PC-3 (cell line): Measurements from ENCODE around the gene MS4A4A. TPM values are rescaled to one million over a fixed set of nuclear protein-coding genes. Genes with fewer than 3 reads are reported as not detected.

Experiments used
- ATAC-seq: fragments of 200-7000 bp; cut with Tn5 transposase; 2 replicates; pipeline ENCODE4 v1.9.1; 2020; ENCODE audit warnings: mild to moderate bottlenecking, moderate library complexity
- BruUV-seq: library from RNA; stranded (reverse); fragments of 400-500 nt; replicated peaks from 2 replicates; lab custom pipeline; 2021; lab: Mats Ljungman, UMichigan
- CTCF ChIA-PET: fragments of 300-600 bp; sonication (Branson Sonifier 250); formaldehyde crosslinking; loops from one replicate; lab custom pipeline; 2022; ENCODE audit warnings: antibody characterized with exemption; lab: Charles Lee
- POLR2A ChIA-PET: fragments of 300-600 bp; sonication (Branson Sonifier 250); formaldehyde crosslinking; loops from one replicate; lab custom pipeline; 2022; ENCODE audit warnings: antibody characterized with exemption; ENCODE audit not compliant: unreplicated experiment; lab: Charles Lee
- DNase-seq: peaks from one replicate; pipeline ENCODE4 v3.0.0-alpha.2; 2015
- H2AFZ ChIP-seq: fragments of 300-600 bp; sonication (generic); 2 replicates; pipeline ENCODE4 v1.6.0; 2016; ENCODE audit warnings: antibody characterized with exemption, low read length
- H3F3A ChIP-seq: fragments of 300-600 bp; sonication (generic); one replicate; pipeline ENCODE4 v1.6.0; 2017; ENCODE audit warnings: antibody characterized with exemption, low read length, control low read depth, mild to moderate bottlenecking; ENCODE audit not compliant: unreplicated experiment
- H3K27ac ChIP-seq: fragments of 300-600 bp; sonication (generic); 2 replicates; pipeline ENCODE4 v1.5.1; 2016; ENCODE audit warnings: mild to moderate bottlenecking, low read length
- H3K27me3 ChIP-seq: fragments of 300-600 bp; sonication (generic); 2 replicates; pipeline ENCODE4 v1.6.1; 2016; ENCODE audit warnings: low read length, mixed read lengths
- H3K36me3 ChIP-seq: fragments of 300-600 bp; sonication (generic); 2 replicates; pipeline ENCODE4 v1.6.1; 2016; ENCODE audit warnings: low read depth, mixed run types, low read length, mixed read lengths
- H3K4me1 ChIP-seq: fragments of 300-600 bp; sonication (generic); 2 replicates; pipeline ENCODE4 v1.5.1; 2016; ENCODE audit warnings: low read length; ENCODE audit not compliant: insufficient read depth
- H3K4me2 ChIP-seq: fragments of 300-600 bp; sonication (generic); 2 replicates; pipeline ENCODE4 v1.6.0; 2016; ENCODE audit warnings: low read length
- H3K4me3 ChIP-seq: fragments of 300-600 bp; sonication (generic); 2 replicates; pipeline ENCODE4 v1.5.1; 2016; ENCODE audit warnings: mild to moderate bottlenecking, low read length, mixed read lengths
- H3K79me2 ChIP-seq: fragments of 300-600 bp; sonication (generic); 2 replicates; pipeline ENCODE4 v1.6.1; 2017; ENCODE audit warnings: low read length, mixed read lengths
- H3K9ac ChIP-seq: fragments of 300-600 bp; sonication (generic); 2 replicates; pipeline ENCODE4 v1.6.0; 2016; ENCODE audit warnings: mild to moderate bottlenecking, low read length
- H3K9me2 ChIP-seq: fragments of 300-600 bp; sonication (generic); replicated peaks from 2 replicates; pipeline ENCODE4 v1.6.1; 2016; ENCODE audit warnings: mixed run types, low read length, mixed read lengths
- H3K9me3 ChIP-seq: fragments of 300-600 bp; sonication (generic); 2 replicates; pipeline ENCODE4 v1.6.1; 2016; ENCODE audit warnings: low read length, mixed read lengths
- H4K20me1 ChIP-seq: fragments of 300-600 bp; sonication (generic); 2 replicates; pipeline ENCODE4 v1.6.1; 2016; ENCODE audit warnings: low read length, mixed read lengths
- CTCF ChIP-seq: fragments of 300-600 bp; sonication (generic); conservative IDR thresholded peaks from 2 replicates; pipeline ENCODE4 v1.5.1; 2017; ENCODE audit warnings: antibody characterized with exemption, low read depth, mild to moderate bottlenecking, low read length
- EZH2 ChIP-seq: fragments of 300-600 bp; sonication (generic); IDR thresholded peaks from one replicate; pipeline ENCODE4 v1.6.1; 2017; ENCODE audit warnings: antibody characterized with exemption, mild to moderate bottlenecking, low read length; ENCODE audit not compliant: unreplicated experiment
- EZH2phosphoT487 ChIP-seq: fragments of 300-600 bp; sonication (generic); IDR thresholded peaks from 2 replicates; pipeline ENCODE4 v1.6.1; 2018; ENCODE audit warnings: mild to moderate bottlenecking, antibody characterized with exemption, low read length, borderline replicate concordance
- intact Hi-C: fragments of 100-400 bp; cut with micrococcal nuclease; formaldehyde crosslinking; loops from 2 replicates; pipeline ENCODE4 v1.9.0; 2023
- total RNA-seq: library from RNA; depleted of rRNA; stranded (reverse); fragments of >200 nt; gene quantifications from 2 replicates; pipeline ENCODE4 v1.2.3, GENCODE V29; 2014

MS4A4A gene
- total RNA-seq, 1 experiment from 2014 or later: not detected

DNA sequence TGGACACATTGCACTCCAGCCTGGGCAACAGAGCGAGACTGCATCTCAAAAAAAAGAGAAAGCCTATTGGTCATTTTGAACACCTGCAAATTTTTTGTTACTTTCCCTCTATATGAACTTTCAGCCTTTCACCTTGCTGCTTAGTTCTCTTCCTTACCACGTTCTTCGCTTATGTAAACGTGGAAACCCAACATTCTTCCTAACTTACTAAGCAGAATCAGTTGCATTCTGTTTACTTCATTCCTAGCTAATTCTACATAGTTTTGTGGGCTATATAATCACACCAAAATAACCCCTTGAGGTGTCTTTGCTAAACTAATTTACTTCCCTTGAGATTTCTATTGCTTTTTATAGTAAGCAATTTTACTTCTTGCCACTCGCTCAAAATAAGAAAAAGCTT lies 23.2 kb downstream of the MS4A4A start:
- H3K9ac ChIP-seq: no peak overlapping the region
- POLR2A ChIA-PET: no interaction called here
- BruUV-seq: no TSS peak

DNA sequence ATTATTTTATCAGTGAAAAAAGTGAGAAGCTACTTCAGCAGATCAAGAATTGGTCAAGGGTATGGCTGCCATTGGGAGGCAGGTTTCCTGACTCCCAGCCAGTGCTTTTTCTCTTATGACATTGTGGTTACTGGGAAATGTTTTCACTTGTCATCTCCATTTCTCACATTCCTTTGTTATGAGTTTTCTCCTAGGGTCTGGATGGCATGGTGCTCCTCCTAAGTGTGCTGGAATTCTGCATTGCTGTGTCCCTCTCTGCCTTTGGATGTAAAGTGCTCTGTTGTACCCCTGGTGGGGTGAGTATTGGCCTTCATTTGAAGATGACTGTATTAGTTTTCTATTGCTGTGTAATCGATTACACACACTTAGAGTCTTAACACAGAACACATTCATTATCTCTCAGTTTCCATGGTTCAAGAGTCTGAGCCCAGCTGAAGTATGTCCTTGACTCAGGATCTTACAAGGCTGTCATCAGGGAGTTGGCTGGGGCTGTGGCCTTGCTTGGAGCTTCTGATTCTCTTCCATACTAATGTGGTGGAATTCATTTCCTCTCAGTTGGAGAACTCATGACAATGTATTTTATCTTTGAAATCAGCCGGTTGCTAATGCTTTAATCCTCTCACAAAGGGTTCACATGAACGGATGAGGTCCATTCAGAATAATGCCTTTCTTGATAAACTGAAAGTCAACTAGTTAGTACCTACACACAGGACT lies 25.6 kb downstream of the MS4A4A start:
- Histone ChIP-seq H3F3A (no peaks in the 10 kb centered on the region), H3K79me2 (no peaks in the 10 kb centered on the region), H3K9me3 (no peaks in the 10 kb centered on the region), H3K27ac (no peak overlapping the region), H3K4me3 (no peak overlapping the region), H3K9ac (no peak overlapping the region), H3K9me2 (no peaks in the 10 kb centered on the region), H3K36me3 (no peaks in the 10 kb centered on the region), H3K4me2 (no peak overlapping the region), H3K4me1 (no peaks in the 10 kb centered on the region), H4K20me1 (no peaks in the 10 kb centered on the region), H3K27me3 (0 out of 2 replicates have a peak, but pooled peaks cover 10% of the 10 kb centered on the region), H2AFZ (no peak overlapping the region)
- TF ChIP-seq EZH2 (no peak), CTCF (no peak), EZH2phosphoT487 (no peak)
- CTCF ChIA-PET: no interaction called here
- peak; percentile 60 for DNase-seq
- no TSS peak for BruUV-seq
- intact Hi-C loops: no loop called here
- no peak for ATAC-seq
- POLR2A ChIA-PET: no interaction called here

More for the DNA sequence above, 23.2 kb downstream of the MS4A4A start:
- no peaks in the 10 kb centered on the region for H3F3A ChIP-seq
- no peak overlapping the region for H3K4me3 ChIP-seq
- no peak overlapping the region for H3K27ac ChIP-seq
- DNase-seq: peak; percentile 29
- H3K9me3 ChIP-seq: no peaks in the 10 kb centered on the region
- intact Hi-C loops: no loop called here
- H3K9me2 ChIP-seq: no peaks in the 10 kb centered on the region
- H3K36me3 ChIP-seq: no peaks in the 10 kb centered on the region
- no peaks in the 10 kb centered on the region for H4K20me1 ChIP-seq
- H3K79me2 ChIP-seq: no peaks in the 10 kb centered on the region
- H2AFZ ChIP-seq: no peak overlapping the region
- no peak overlapping the region for H3K4me2 ChIP-seq
- CTCF ChIA-PET: no interaction called here
- H3K4me1 ChIP-seq: no peaks in the 10 kb centered on the region
- peaks cover 20% of the 10 kb centered on the region for H3K27me3 ChIP-seq
- TF ChIP-seq EZH2 (no peak), CTCF (no peak), EZH2phosphoT487 (no peak)
- no peak for ATAC-seq

- H3K36me3 ChIP-seq: no peaks in the 10 kb centered on the region
- POLR2A ChIA-PET: no interaction called here
- DNase-seq: no peak
- H3K9me2 ChIP-seq: no peaks in the 10 kb centered on the region
- no peak for ATAC-seq
- no peaks in the 10 kb centered on the region for H3K79me2 ChIP-seq
- no peaks in the 10 kb centered on the region for H4K20me1 ChIP-seq
- H3K4me2 ChIP-seq: no peak overlapping the region
- intact Hi-C loops: no loop called here
- H3K4me3 ChIP-seq: no peak overlapping the region
- no peaks in the 10 kb centered on the region for H3K4me1 ChIP-seq
- no peaks in the 10 kb centered on the region for H3K9me3 ChIP-seq
- TF ChIP-seq CTCF (no peak), EZH2phosphoT487 (no peak), EZH2 (no peak)
- peaks cover 10% of the 10 kb centered on the region; the same call in 1 of the 2 replicates for H3K27me3 ChIP-seq
- no peak overlapping the region for H3K9ac ChIP-seq
- CTCF ChIA-PET: no interaction called here
- no peak overlapping the region for H3K27ac ChIP-seq
- H2AFZ ChIP-seq: no peak overlapping the region
- H3F3A ChIP-seq: no peaks in the 10 kb centered on the region
- BruUV-seq: no TSS peak
Observed at GRCh38 chr11:60307507-60308195, 27.2 kb downstream of the MS4A4A start.
